ENCODE results near the gene SYNC.
A peak's percentile ranks its signal among the peaks of the same experiment; 100 is the strongest.

SYNC gene

GRCh38 chr1:32702599-32703478 lies at the start of gene SYNC:
Gene SYNC (minus strand): TSS chr1:32702770. CDS start chr1:32702660, 110 bp downstream.
- peak within 1 kb of the TSS; percentile 65 for H2AFZ ChIP-seq (ENCODE audit: low read length)
- H3K79me2 ChIP-seq (ENCODE audit: low read length): no peaks in the 10 kb centered on the region
- no peak for DNase-seq
- no peaks in the 10 kb centered on the region for H3K36me3 ChIP-seq (replicated peaks; ENCODE audit: insufficient read depth, low read length)
- H3K27me3 ChIP-seq (replicated peaks; ENCODE audit: insufficient read depth, low read length): peaks cover 9% of the 10 kb centered on the region; the same call in 1 of the 2 replicates
- peak within 1 kb of the TSS; percentile 58 for H3K4me3 ChIP-seq (ENCODE audit: low read length)
- H3K4me1 ChIP-seq (ENCODE audit: low read length): no peaks in the 10 kb centered on the region
- no peaks in the 10 kb centered on the region for H4K20me1 ChIP-seq (ENCODE audit: insufficient read depth, low read length)
- no peak for TF ChIP-seq EZH2 (optimal IDR thresholded peaks at IDR 0.05; ENCODE audit: low read depth, low read length)
- TF ChIP-seq EZH2phosphoT487 (IDR thresholded peaks at IDR 0.05; ENCODE audit: low read length): no peak
- no peak for TF ChIP-seq CTCF (IDR thresholded peaks at IDR 0.05; ENCODE audit: low read length)
- no peak within 1 kb of the TSS for H3K9ac ChIP-seq (ENCODE audit: low read length)
- peak within 1 kb of the TSS; percentile 92 for H3K4me2 ChIP-seq (ENCODE audit: low read depth, low read length)
- no peak within 1 kb of the TSS for H3K27ac ChIP-seq (ENCODE audit: low read length)
- H3K9me3 ChIP-seq (replicated peaks; ENCODE audit: insufficient read depth, low read length): no peaks in the 10 kb centered on the region
- no peaks in the 10 kb centered on the region for H3F3A ChIP-seq (ENCODE audit: insufficient read depth, low read length)
- no peaks in the 10 kb centered on the region for H3K9me2 ChIP-seq (replicated peaks; ENCODE audit: insufficient read depth, low read length)

GRCh38 chr1:32749771-32750170 lies 47.2 kb upstream of the SYNC start:
- TF ChIP-seq EZH2phosphoT487 (IDR thresholded peaks at IDR 0.05; ENCODE audit: low read length) (no peak), EZH2 (optimal IDR thresholded peaks at IDR 0.05; ENCODE audit: low read depth, low read length) (no peak), CTCF (IDR thresholded peaks at IDR 0.05; ENCODE audit: low read length) (no peak)
- H3K27me3 ChIP-seq (replicated peaks; ENCODE audit: insufficient read depth, low read length): no peaks in the 10 kb centered on the region
- H2AFZ ChIP-seq (ENCODE audit: low read length): no peak overlapping the region
- H3F3A ChIP-seq (ENCODE audit: insufficient read depth, low read length): no peaks in the 10 kb centered on the region
- no peaks in the 10 kb centered on the region for H4K20me1 ChIP-seq (ENCODE audit: insufficient read depth, low read length)
- no peak for DNase-seq
- H3K9ac ChIP-seq (ENCODE audit: low read length): no peak overlapping the region
- no peak overlapping the region for H3K4me2 ChIP-seq (ENCODE audit: low read depth, low read length)
- no peaks in the 10 kb centered on the region for H3K9me2 ChIP-seq (replicated peaks; ENCODE audit: insufficient read depth, low read length)
- no peak overlapping the region for H3K4me3 ChIP-seq (ENCODE audit: low read length)
- H3K9me3 ChIP-seq (replicated peaks; ENCODE audit: insufficient read depth, low read length): no peaks in the 10 kb centered on the region
- H3K79me2 ChIP-seq (ENCODE audit: low read length): 0 out of 2 replicates have a peak, but pooled peaks cover 3% of the 10 kb centered on the region
- H3K27ac ChIP-seq (ENCODE audit: low read length): no peak overlapping the region
- H3K4me1 ChIP-seq (ENCODE audit: low read length): no peaks in the 10 kb centered on the region
- H3K36me3 ChIP-seq (replicated peaks; ENCODE audit: insufficient read depth, low read length): no peaks in the 10 kb centered on the region

- Histone ChIP-seq H4K20me1 (ENCODE audit: insufficient read depth, low read length) (no peaks in the 10 kb centered on the region), H3K9me3 (replicated peaks; ENCODE audit: insufficient read depth, low read length) (no peaks in the 10 kb centered on the region), H3K36me3 (replicated peaks; ENCODE audit: insufficient read depth, low read length) (no peaks in the 10 kb centered on the region), H3K79me2 (ENCODE audit: low read length) (0 out of 2 replicates have a peak, but pooled peaks cover 2% of the 10 kb centered on the region), H2AFZ (ENCODE audit: low read length) (no peak overlapping the region), H3K9ac (ENCODE audit: low read length) (no peak overlapping the region), H3K9me2 (replicated peaks; ENCODE audit: insufficient read depth, low read length) (no peaks in the 10 kb centered on the region), H3K4me1 (ENCODE audit: low read length) (no peaks in the 10 kb centered on the region), H3K4me3 (ENCODE audit: low read length) (no peak overlapping the region), H3K27ac (ENCODE audit: low read length) (no peak overlapping the region), H3K27me3 (replicated peaks; ENCODE audit: insufficient read depth, low read length) (no peaks in the 10 kb centered on the region), H3F3A (ENCODE audit: insufficient read depth, low read length) (no peaks in the 10 kb centered on the region), H3K4me2 (ENCODE audit: low read depth, low read length) (no peak overlapping the region)
- no peak for DNase-seq
- TF ChIP-seq CTCF (IDR thresholded peaks at IDR 0.05; ENCODE audit: low read length): no peak
- no peak for TF ChIP-seq EZH2 (optimal IDR thresholded peaks at IDR 0.05; ENCODE audit: low read depth, low read length)
- no peak for TF ChIP-seq EZH2phosphoT487 (IDR thresholded peaks at IDR 0.05; ENCODE audit: low read length)
Observed at GRCh38 chr1:32749332-32749731, 46.8 kb upstream of the SYNC start.
